Peyer's patch (tissue), 4 donors: ENCODE results near the gene TIGIT.

Source experiments
- POLR2A ChIP-seq, 2 donors: fragments of 450-650 bp; IDR thresholded peaks; one replicate each; pipeline ENCODE4 v1.5.1; 2017; ENCODE audit warnings: antibody characterized with exemption in 2 of 2, mild to moderate bottlenecking in 2 of 2, moderate library complexity in 2 of 2
- TF ChIP-seq, protein P1 (sequence below), 6 experiments: fragments of 450-650 bp in 4 of 6; fragments of 200-600 bp in 2 of 6; sonication (generic) in 1 of 6; IDR thresholded peaks; one replicate each; pipeline ENCODE4 v1.5.1; 2017 to 2019; ENCODE audit warnings: antibody characterized with exemption in 6 of 6, mild to moderate bottlenecking in 3 of 6, moderate library complexity in 1 of 6

DNA sequence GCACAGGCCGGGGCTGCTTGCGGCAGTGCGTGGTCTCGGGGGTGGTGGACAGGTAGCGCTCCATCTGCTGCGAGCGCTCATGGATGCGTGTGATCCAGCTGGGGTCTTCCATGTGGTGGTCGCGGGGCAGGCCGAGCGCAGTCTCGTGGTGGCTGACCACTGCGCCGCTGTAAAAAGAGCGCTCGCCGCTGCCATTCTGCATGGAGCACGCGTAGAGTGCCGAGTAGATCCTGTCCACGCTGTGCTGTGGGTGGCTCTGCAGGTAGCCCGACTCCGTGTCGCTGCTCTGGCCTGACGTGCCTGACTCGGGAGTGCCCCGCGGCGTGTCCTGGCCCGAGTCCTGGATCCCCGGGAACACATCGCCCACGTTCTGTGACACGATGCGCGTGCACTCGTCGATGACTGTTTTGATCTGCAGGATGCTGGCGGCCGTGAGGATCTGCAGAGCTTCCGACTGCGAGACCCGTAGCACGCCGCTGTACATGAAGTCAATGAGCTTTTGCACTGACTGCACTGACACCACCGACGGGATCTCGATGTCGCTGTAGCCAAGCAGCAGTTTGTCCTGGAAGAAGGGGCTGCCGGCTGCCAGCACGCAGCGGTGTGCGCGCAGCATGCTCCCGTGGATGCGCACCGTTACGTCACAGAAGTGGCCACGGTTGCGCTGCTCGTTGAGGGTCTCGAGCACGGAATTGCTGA, 57.4 kb downstream of the TIGIT start:
- TF ChIP-seq, protein P1, sequence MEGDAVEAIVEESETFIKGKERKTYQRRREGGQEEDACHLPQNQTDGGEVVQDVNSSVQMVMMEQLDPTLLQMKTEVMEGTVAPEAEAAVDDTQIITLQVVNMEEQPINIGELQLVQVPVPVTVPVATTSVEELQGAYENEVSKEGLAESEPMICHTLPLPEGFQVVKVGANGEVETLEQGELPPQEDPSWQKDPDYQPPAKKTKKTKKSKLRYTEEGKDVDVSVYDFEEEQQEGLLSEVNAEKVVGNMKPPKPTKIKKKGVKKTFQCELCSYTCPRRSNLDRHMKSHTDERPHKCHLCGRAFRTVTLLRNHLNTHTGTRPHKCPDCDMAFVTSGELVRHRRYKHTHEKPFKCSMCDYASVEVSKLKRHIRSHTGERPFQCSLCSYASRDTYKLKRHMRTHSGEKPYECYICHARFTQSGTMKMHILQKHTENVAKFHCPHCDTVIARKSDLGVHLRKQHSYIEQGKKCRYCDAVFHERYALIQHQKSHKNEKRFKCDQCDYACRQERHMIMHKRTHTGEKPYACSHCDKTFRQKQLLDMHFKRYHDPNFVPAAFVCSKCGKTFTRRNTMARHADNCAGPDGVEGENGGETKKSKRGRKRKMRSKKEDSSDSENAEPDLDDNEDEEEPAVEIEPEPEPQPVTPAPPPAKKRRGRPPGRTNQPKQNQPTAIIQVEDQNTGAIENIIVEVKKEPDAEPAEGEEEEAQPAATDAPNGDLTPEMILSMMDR (IDR thresholded peaks at IDR 0.05): no peak
- no peak for TF ChIP-seq POLR2A (IDR thresholded peaks at IDR 0.05)
